ENCODE data around the gene NUDT14.

Gene NUDT14

DNA sequence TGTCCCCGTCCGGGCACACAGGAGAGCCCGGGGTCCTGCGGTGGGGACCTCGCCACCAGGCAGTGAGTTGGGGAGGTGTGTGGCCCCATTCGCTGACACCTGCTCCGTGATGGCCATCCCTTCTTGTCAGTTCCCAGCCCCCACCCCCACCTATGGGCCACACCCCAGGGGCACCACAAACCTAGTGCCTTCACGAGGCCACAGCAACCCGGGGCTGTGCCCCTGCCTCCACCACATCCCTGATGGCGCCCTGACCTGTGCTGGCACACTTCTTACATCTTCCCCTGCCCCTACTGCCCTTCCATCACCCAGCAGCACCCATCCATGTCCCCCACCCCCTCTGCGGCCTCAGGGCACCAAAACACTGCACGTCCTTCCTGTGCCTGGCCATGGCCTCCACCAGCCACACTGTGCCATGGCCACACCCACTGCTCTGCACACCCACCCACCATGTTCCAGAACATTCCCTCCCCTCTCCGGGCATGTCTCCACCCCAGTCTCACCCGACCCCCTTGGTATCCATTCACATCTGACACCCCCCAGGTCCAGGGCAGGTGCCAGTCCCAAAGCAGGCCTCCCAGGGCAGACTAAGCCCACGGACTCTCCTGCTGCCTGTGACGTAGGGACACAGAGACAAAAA is 37.0 kb downstream of the NUDT14 start:
- no peak overlapping the region for H3K27ac ChIP-seq

DNA sequence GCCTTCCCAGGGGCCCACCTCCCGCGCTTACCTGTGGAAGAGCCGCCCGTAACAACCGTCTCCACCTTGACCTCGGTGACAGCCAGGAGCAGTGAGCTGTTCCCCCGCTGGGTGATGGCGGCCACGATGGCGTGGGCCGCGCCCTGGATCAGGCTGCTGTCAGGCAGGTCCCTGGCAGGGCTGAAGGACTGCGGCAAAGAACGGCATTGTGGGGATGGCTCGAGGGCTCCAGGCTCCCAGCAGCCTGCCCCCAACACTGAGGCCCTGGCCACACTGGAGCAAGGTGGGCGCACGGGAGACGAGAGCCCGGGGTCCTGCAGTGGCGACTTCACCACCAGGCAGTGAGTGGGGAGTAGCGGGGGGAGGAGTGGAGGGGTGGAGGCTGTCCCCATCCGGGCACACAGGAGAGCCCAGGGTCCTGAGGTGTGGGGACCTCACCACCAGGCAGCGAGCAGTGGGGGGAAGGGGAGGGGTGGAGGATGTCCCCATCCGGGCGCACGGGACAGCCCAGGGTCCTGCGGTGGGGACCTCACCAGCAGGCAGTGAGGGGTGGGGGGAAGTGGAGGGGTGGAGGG is 37.6 kb downstream of the NUDT14 start:
- H3K27ac ChIP-seq = no peak overlapping the region
- no peak for TF ChIP-seq ZFX (IDR thresholded peaks at IDR 0.05; ENCODE audit: borderline replicate concordance)
- no peak for TF ChIP-seq CTCF (IDR thresholded peaks at IDR 0.05)

More for the DNA sequence above, 37.0 kb downstream of the NUDT14 start:
- TF ChIP-seq ZFX (IDR thresholded peaks at IDR 0.05; ENCODE audit: borderline replicate concordance) = no peak
- TF ChIP-seq CTCF (IDR thresholded peaks at IDR 0.05) = no peak

- TF ChIP-seq ZFX (IDR thresholded peaks at IDR 0.05; ENCODE audit: borderline replicate concordance) (no peak), CTCF (IDR thresholded peaks at IDR 0.05) (no peak)
Measured at GRCh38 chr14:105142651-105143450, 38.3 kb downstream of the NUDT14 start.

GRCh38 chr14:105141486-105142281 is 39.4 kb downstream of the NUDT14 start:
- TF ChIP-seq ZFX (IDR thresholded peaks at IDR 0.05; ENCODE audit: borderline replicate concordance) (no peak), CTCF (IDR thresholded peaks at IDR 0.05) (no peak)
- no peak overlapping the region for H3K27ac ChIP-seq

More at GRCh38 chr14:105142651-105143450, 38.3 kb downstream of the NUDT14 start:
- H3K27ac ChIP-seq = no peak overlapping the region

- no peak overlapping the region for H3K27ac ChIP-seq
- TF ChIP-seq CTCF (IDR thresholded peaks at IDR 0.05) (no peak), ZFX (IDR thresholded peaks at IDR 0.05; ENCODE audit: borderline replicate concordance) (no peak)
Measured at GRCh38 chr14:105141026-105141425, 40.1 kb downstream of the NUDT14 start.

GRCh38 chr14:105140581-105140980 is 40.5 kb downstream of the NUDT14 start:
- no peak overlapping the region for H3K27ac ChIP-seq
- TF ChIP-seq CTCF (IDR thresholded peaks at IDR 0.05) = no peak

All from 22Rv1 (cell line).